Hepatocyte (in vitro differentiated cells): ENCODE results near the gene GALNT18.

Experiments
- CTCF ChIP-seq: fragments of 200-600 bp; sonication (generic); IDR thresholded peaks from 2 replicates; pipeline ENCODE4 v1.5.1; 2016; ENCODE audit warnings: antibody characterized with exemption, mild to moderate bottlenecking; ENCODE audit not compliant: poor library complexity
- EZH2 ChIP-seq: fragments of 200-600 bp; sonication (generic); IDR thresholded peaks from 2 replicates; pipeline ENCODE4 v1.6.1; 2016; ENCODE audit warnings: antibody characterized with exemption, mild to moderate bottlenecking, borderline replicate concordance
- EZH2phosphoT487 ChIP-seq: fragments of 200-600 bp; sonication (generic); IDR thresholded peaks from one replicate; pipeline ENCODE4 v1.6.1; 2018; ENCODE audit warnings: antibody characterized with exemption, mild to moderate bottlenecking, low read depth, moderate library complexity; ENCODE audit not compliant: unreplicated experiment, severe bottlenecking

GRCh38 chr11:11284481-11284880 is 337.3 kb downstream of the GALNT18 start:
- TF ChIP-seq CTCF: no peak
- TF ChIP-seq EZH2phosphoT487: no peak
- no peak for TF ChIP-seq EZH2
